ENCODE results near the gene SPACA1.

SPACA1 gene

GRCh38 chr6:88107241-88107640 lies 59.6 kb downstream of the SPACA1 start:
- no peak for DNase-seq

DNA sequence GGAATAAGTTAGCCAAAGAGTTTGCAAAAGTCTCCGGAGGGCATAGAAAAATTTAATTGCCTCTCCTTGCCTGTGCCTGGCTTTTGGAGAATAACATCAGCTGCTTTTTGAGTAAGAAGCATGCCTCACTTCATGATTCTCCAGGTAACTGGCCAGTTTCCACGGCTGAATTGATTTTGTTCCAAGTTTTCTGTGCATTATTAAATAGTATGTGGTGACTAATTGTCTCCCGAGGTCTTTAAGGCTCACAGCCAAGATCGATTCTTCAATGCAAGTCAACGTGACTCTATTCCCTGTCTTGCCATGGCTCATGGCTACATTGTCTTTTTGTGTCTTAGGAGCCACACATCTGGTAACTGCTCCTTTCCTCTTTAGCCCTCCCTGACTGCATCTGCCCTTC lies 64.3 kb downstream of the SPACA1 start:
- no peak for DNase-seq

- no peak for DNase-seq
Observed at GRCh38 chr6:88114838-88115237, 67.2 kb downstream of the SPACA1 start.

GRCh38 chr6:88115307-88115706 lies 67.7 kb downstream of the SPACA1 start:
- no peak for DNase-seq

DNA sequence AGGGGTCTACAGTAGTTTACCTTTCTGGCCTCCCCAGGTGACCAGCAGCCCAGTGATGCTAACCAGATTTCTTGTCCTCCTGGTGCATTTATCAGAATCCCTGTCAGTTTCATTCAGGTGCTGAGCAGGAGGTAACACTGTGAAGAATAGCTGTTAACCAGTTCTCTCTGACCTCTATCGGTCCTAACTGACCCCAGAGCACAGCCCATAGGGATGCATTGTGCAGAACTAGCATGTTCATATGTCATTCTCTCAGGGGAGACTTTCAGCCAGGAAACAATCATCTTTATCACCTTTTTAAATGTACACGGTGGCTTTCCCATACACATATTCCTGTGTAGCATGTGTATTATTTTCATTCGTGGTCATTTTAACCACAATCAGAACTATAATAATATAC lies 68.6 kb downstream of the SPACA1 start:
- DNase-seq: no peak
